ENCODE measurements around the gene ACOXL.
"Not testable (repeated sequence)": the region's sequence is repeated elsewhere in the genome, so short reads cannot be mapped to it uniquely, and the experiment has no call there.

The ACOXL gene

DNA sequence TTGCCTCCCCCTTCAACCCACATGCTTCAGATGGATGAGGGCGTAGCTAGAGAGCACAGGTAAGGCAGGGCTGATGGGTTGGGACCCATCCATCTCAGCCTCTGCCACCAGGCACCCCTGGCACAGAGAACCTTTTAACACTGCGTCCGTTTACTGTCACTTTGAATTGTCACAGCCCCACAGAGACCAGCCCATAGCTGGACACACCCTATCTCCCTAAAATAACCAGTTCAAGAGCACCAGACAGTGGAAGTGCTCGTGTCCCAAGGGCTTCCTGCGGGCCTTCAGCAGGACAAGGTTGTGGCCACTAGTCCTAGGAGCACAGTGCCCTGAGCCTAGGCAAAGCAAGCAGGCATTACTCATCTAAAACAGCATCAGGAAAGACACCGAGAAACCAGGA, 34.1 kb upstream of the ACOXL start:
- not testable (repeated sequence) for H3K27ac ChIP-seq (ENCODE audit: low read depth, low read length, poor library complexity, severe bottlenecking); H3F3A ChIP-seq (ENCODE audit: insufficient read depth, low read length); H3K4me2 ChIP-seq (ENCODE audit: low read length); H3K4me1 ChIP-seq (ENCODE audit: insufficient read depth, low read length, severe bottlenecking); H3K9me2 ChIP-seq (ENCODE audit: low read depth, low read length); H3K36me3 ChIP-seq (ENCODE audit: insufficient read depth, low read length); H3K9me3 ChIP-seq (ENCODE audit: low read length); H2AFZ ChIP-seq (ENCODE audit: low read length); H3K79me2 ChIP-seq (ENCODE audit: insufficient read depth, low read length); H3K9ac ChIP-seq (ENCODE audit: low read length); H3K4me3 ChIP-seq (ENCODE audit: low read depth, low read length, poor library complexity, severe bottlenecking); H3K27me3 ChIP-seq (ENCODE audit: insufficient read depth, low read length); H4K20me1 ChIP-seq (ENCODE audit: insufficient read depth, low read length)

DNA sequence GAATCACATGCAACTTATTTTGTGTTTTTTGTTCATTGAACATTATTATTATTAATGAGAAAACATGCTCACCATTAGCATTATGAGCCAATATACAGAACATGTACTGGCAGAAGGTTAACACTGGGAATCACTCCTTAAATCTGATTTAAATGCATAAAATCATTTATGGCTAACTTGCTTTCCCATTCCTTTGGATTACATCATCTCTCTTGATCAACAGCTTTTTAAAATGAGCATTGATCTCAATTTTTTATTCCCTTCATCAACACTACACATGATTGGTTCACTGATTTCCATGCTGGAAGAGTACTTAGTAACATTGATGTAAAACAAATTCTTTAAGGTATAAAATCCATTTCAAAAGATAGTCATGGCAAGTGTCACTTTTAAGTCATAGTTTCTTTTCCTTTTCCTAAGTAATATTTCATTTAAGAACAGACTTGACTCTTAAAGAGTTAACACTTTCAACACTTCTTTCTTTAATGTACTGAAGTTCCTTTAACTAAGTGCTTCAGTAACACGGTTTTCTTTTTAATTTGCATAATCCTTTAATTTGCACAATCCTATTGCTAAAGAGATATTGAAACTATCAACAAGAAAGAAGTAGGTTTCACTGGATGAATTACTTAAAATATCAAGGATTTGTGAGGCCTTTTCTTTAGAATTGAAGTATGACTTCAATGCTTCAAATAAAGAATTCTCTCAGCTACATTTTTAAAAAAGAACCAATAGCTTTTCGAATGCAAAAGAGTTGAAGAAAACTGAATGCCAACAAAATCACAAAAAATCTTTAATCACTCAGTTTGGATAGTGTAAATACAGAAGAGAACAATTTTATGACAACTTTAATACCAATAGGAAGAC, 29.6 kb upstream of the ACOXL start:
- no peaks in the 10 kb centered on the region for H3K4me1 ChIP-seq (ENCODE audit: insufficient read depth, low read length, severe bottlenecking)
- no peaks in the 10 kb centered on the region for H3K9me3 ChIP-seq (ENCODE audit: low read length)
- no peaks in the 10 kb centered on the region for H4K20me1 ChIP-seq (ENCODE audit: insufficient read depth, low read length)
- H3K27ac ChIP-seq (ENCODE audit: low read depth, low read length, poor library complexity, severe bottlenecking), result no peak overlapping the region
- no peak overlapping the region for H3K4me2 ChIP-seq (ENCODE audit: low read length)
- no peak for TF ChIP-seq EZH2 (IDR thresholded peaks at IDR 0.05; ENCODE audit: borderline replicate concordance, low read length)
- TF ChIP-seq, protein P1, sequence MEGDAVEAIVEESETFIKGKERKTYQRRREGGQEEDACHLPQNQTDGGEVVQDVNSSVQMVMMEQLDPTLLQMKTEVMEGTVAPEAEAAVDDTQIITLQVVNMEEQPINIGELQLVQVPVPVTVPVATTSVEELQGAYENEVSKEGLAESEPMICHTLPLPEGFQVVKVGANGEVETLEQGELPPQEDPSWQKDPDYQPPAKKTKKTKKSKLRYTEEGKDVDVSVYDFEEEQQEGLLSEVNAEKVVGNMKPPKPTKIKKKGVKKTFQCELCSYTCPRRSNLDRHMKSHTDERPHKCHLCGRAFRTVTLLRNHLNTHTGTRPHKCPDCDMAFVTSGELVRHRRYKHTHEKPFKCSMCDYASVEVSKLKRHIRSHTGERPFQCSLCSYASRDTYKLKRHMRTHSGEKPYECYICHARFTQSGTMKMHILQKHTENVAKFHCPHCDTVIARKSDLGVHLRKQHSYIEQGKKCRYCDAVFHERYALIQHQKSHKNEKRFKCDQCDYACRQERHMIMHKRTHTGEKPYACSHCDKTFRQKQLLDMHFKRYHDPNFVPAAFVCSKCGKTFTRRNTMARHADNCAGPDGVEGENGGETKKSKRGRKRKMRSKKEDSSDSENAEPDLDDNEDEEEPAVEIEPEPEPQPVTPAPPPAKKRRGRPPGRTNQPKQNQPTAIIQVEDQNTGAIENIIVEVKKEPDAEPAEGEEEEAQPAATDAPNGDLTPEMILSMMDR (IDR thresholded peaks at IDR 0.05; ENCODE audit: low read length), result no peak
- H3K9ac ChIP-seq (ENCODE audit: low read length), result no peak overlapping the region
- H2AFZ ChIP-seq (ENCODE audit: low read length), result no peak overlapping the region
- H3K9me2 ChIP-seq (ENCODE audit: low read depth, low read length), result no peaks in the 10 kb centered on the region
- peaks cover 6% of the 10 kb centered on the region; the same call in 1 of the 2 replicates for H3K27me3 ChIP-seq (ENCODE audit: insufficient read depth, low read length)
- no peaks in the 10 kb centered on the region for H3F3A ChIP-seq (ENCODE audit: insufficient read depth, low read length)
- no peaks in the 10 kb centered on the region for H3K79me2 ChIP-seq (ENCODE audit: insufficient read depth, low read length)
- no peak overlapping the region for H3K4me3 ChIP-seq (ENCODE audit: low read depth, low read length, poor library complexity, severe bottlenecking)
- H3K36me3 ChIP-seq (ENCODE audit: insufficient read depth, low read length), result no peaks in the 10 kb centered on the region

DNA sequence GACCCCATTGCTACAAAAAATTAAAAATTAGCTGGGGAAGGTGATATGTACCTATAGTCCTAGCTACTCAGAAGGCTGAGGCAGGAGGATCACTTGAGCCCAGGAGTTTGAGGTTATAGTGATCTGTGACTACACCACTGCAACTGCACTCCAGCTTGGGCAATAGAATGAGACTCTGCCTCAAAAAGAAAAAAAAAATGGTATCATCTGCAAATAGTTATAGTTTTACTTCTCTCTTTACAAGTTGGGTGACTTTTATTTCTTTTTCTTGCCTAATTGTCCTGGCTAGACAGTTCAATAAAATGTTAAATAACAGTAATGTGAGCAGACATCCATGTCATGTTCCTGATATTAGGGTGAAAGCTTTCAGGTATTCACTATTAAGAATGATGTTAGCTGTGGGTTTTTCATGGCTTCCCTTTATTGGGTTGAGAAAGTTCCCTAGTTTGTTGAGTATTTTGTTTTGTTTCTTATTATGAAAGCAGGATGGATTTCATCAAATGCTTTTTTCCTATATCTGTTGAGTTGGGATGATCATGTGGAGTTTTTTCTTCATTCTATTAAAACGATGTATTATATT, 24.9 kb upstream of the ACOXL start:
- Histone ChIP-seq H3K4me2 (ENCODE audit: low read length) (no peak overlapping the region), H3K27me3 (ENCODE audit: insufficient read depth, low read length) (no peaks in the 10 kb centered on the region), H3K9me2 (ENCODE audit: low read depth, low read length) (no peaks in the 10 kb centered on the region), H3F3A (ENCODE audit: insufficient read depth, low read length) (no peaks in the 10 kb centered on the region), H2AFZ (ENCODE audit: low read length) (no peak overlapping the region), H3K4me1 (ENCODE audit: insufficient read depth, low read length, severe bottlenecking) (no peaks in the 10 kb centered on the region), H3K27ac (ENCODE audit: low read depth, low read length, poor library complexity, severe bottlenecking) (no peak overlapping the region), H3K9me3 (ENCODE audit: low read length) (no peaks in the 10 kb centered on the region), H3K9ac (ENCODE audit: low read length) (no peak overlapping the region), H4K20me1 (ENCODE audit: insufficient read depth, low read length) (no peaks in the 10 kb centered on the region), H3K4me3 (ENCODE audit: low read depth, low read length, poor library complexity, severe bottlenecking) (no peak overlapping the region), H3K79me2 (ENCODE audit: insufficient read depth, low read length) (no peaks in the 10 kb centered on the region), H3K36me3 (ENCODE audit: insufficient read depth, low read length) (no peaks in the 10 kb centered on the region)
- TF ChIP-seq EZH2 (IDR thresholded peaks at IDR 0.05; ENCODE audit: borderline replicate concordance, low read length), result no peak
- TF ChIP-seq, protein P1 (IDR thresholded peaks at IDR 0.05; ENCODE audit: low read length), result no peak
